ENCODE results near the gene EMC6. TPM values are rescaled to one million over a fixed set of nuclear protein-coding genes. Genes with fewer than 3 reads are reported as not detected.
A peak's percentile ranks its signal among the peaks of the same experiment; 100 is the strongest.

EMC6 gene
- total RNA-seq, 1 donor from 2014 or later, result 43.0 TPM

DNA sequence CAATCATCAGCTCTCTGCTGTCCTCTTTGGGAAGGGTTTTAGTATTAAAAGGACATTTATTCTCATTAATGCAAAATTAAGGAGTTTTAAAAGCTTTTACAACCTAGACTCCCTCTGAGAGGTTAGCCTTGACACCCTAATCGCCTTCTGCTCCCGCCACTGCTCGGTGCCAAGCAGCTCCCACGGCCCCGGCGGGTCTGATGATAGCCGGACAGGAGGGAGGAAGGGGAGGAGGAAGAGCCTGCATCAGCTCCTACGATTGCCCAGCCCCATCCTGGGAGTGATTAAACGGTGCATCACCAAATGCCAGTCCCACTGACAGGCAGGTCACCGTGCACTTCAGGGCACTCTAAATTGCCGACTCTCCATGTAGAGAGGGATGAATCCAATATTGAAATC, 40.8 kb upstream of the EMC6 start:
- Mint-ChIP-seq H3K4me1 (ENCODE audit: unreplicated experiment) (peaks cover 5% of the 10 kb centered on the region), H3K4me3 (ENCODE audit: unreplicated experiment) (no peak overlapping the region), H3K9me3 (ENCODE audit: unreplicated experiment) (no peaks in the 10 kb centered on the region), H3K27me3 (ENCODE audit: unreplicated experiment) (peaks cover 1% of the 10 kb centered on the region), H3K27ac (ENCODE audit: unreplicated experiment) (no peak overlapping the region), H3K36me3 (ENCODE audit: low read depth, unreplicated experiment) (peaks cover 33% of the 10 kb centered on the region)
- TF ChIP-seq CTCF (IDR thresholded peaks at IDR 0.05; ENCODE audit: unreplicated experiment), result no peak
- DNase-seq (ENCODE audit: low spot score), result no peak

- Mint-ChIP-seq H3K4me1 (ENCODE audit: unreplicated experiment) (peaks cover 8% of the 10 kb centered on the region), H3K36me3 (ENCODE audit: low read depth, unreplicated experiment) (peaks cover 21% of the 10 kb centered on the region), H3K27ac (ENCODE audit: unreplicated experiment) (no peak overlapping the region), H3K27me3 (ENCODE audit: unreplicated experiment) (peaks cover 5% of the 10 kb centered on the region), H3K9me3 (ENCODE audit: unreplicated experiment) (no peaks in the 10 kb centered on the region), H3K4me3 (ENCODE audit: unreplicated experiment) (no peak overlapping the region)
- TF ChIP-seq CTCF (IDR thresholded peaks at IDR 0.05; ENCODE audit: unreplicated experiment), result no peak
- DNase-seq (ENCODE audit: low spot score), result no peak
These were observed 37.8 kb upstream of the EMC6 start for GRCh38 chr17:3630781-3631180.

GRCh38 chr17:3632287-3632686, 36.3 kb upstream of the EMC6 start:
- Mint-ChIP-seq H3K27ac (ENCODE audit: unreplicated experiment) (peak overlapping the region; percentile 70), H3K4me3 (ENCODE audit: unreplicated experiment) (no peak overlapping the region), H3K4me1 (ENCODE audit: unreplicated experiment) (peaks cover 7% of the 10 kb centered on the region), H3K9me3 (ENCODE audit: unreplicated experiment) (no peaks in the 10 kb centered on the region), H3K36me3 (ENCODE audit: low read depth, unreplicated experiment) (peaks cover 16% of the 10 kb centered on the region), H3K27me3 (ENCODE audit: unreplicated experiment) (peaks cover 6% of the 10 kb centered on the region)
- no peak for TF ChIP-seq CTCF (IDR thresholded peaks at IDR 0.05; ENCODE audit: unreplicated experiment)
- no peak for DNase-seq (ENCODE audit: low spot score)

DNA sequence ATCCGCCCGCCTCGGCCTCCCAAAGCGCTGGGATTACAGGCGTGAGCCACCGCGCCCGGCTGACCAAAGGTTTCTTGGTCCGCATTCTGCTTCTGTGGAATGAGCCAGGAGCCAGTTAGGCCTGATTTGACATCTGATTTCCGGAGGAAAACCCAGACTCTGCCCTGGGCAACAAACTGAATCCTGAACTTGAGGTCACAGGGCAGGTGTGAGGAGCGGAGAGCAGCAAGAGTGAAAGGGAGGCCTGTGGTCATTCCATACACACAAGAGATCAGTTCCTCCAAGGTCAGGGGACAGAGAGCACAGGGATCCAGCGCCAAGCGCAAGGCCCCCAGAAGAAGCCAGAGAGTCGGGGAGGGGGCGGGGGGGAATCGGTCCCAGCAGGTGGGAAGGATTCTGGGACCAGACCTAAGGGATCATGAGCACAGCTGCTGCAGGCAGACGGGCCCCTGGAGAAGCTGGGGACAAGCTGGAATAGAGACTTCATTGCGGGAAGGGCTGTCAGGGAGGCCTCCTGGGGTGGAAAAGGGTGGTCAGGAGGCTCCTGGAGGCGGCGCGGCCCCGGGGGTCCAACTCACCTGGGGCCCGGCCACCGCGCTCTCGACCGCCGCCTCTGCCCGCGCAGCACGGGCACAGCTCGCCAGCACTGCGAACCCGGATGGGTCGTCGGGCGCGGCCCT, 33.0 kb upstream of the EMC6 start:
- TF ChIP-seq CTCF (IDR thresholded peaks at IDR 0.05; ENCODE audit: unreplicated experiment), result no peak
- H3K27ac Mint-ChIP-seq (ENCODE audit: unreplicated experiment), result peak overlapping the region; percentile 67
- peaks cover 10% of the 10 kb centered on the region for H3K27me3 Mint-ChIP-seq (ENCODE audit: unreplicated experiment)
- H3K4me1 Mint-ChIP-seq (ENCODE audit: unreplicated experiment), result peaks cover 14% of the 10 kb centered on the region
- no peaks in the 10 kb centered on the region for H3K9me3 Mint-ChIP-seq (ENCODE audit: unreplicated experiment)
- H3K36me3 Mint-ChIP-seq (ENCODE audit: low read depth, unreplicated experiment), result peaks cover 10% of the 10 kb centered on the region
- H3K4me3 Mint-ChIP-seq (ENCODE audit: unreplicated experiment), result peak overlapping the region; percentile 95
- DNase-seq (ENCODE audit: low spot score), result no peak

- peak within 1 kb of the TSS; percentile 97 for H3K4me3 Mint-ChIP-seq (ENCODE audit: unreplicated experiment)
- H3K36me3 Mint-ChIP-seq (ENCODE audit: low read depth, unreplicated experiment), result peaks cover 10% of the 10 kb centered on the region
- H3K27me3 Mint-ChIP-seq (ENCODE audit: unreplicated experiment), result peaks cover 10% of the 10 kb centered on the region
- H3K27ac Mint-ChIP-seq (ENCODE audit: unreplicated experiment), result peak within 1 kb of the TSS; percentile 99
- no peak for TF ChIP-seq CTCF (IDR thresholded peaks at IDR 0.05; ENCODE audit: unreplicated experiment)
- DNase-seq (ENCODE audit: low spot score), result peak; percentile 96
- peaks cover 14% of the 10 kb centered on the region for H3K4me1 Mint-ChIP-seq (ENCODE audit: unreplicated experiment)
- no peaks in the 10 kb centered on the region for H3K9me3 Mint-ChIP-seq (ENCODE audit: unreplicated experiment)
These were observed 32.3 kb upstream of the EMC6 start, which contains the start of the genes CTNS and SHPK for GRCh38 chr17:3636154-3636907. Gene CTNS, plus strand, starts transcription at chr17:3636760. Its CDS starts 3,447 bp downstream, at chr17:3640207. Gene SHPK, minus strand, starts transcription at chr17:3636250. Its CDS starts 31 bp downstream, at chr17:3636219.

Data from endothelial cell (in vitro differentiated cells).